ENCODE measurements around the gene CHD1L. TPM values are rescaled to one million over a fixed set of nuclear protein-coding genes. Genes with fewer than 3 reads are reported as not detected.

CHD1L gene
- total RNA-seq, 2 donors from 2014 or later, result 11.5 to 21.5 TPM

- no peak for ATAC-seq
- H3K4me3 ChIP-seq, result no peak overlapping the region
- no peak overlapping the region for H3K27ac ChIP-seq
- H3K4me1 ChIP-seq, result peaks cover 26% of the 10 kb centered on the region
- DNase-seq, result no peak
- no peaks in the 10 kb centered on the region for H3K27me3 ChIP-seq
- 50 to 58% methylated on average over 3 of the region's 3 CpGs for WGBS, 2 donors
- intact Hi-C loops (cut with DNase I), result loop anchor here (10.0 kb wide), 1 partner anchor 71 kb away; the partner anchor contains the start of gene PRKAB2
- no peaks in the 10 kb centered on the region for H3K9me3 ChIP-seq
- H3K36me3 ChIP-seq (replicated peaks in 1 of 2; ENCODE audit: insufficient read depth in 1 of 2, low read depth in 2 of 2), result no peaks in the 10 kb centered on the region
- no peak for TF ChIP-seq POLR2A (IDR thresholded peaks at IDR 0.05)
- no peak for TF ChIP-seq CTCF (IDR thresholded peaks at IDR 0.05)
Observed at GRCh38 chr1:147245586-147246021, 3.1 kb downstream of the CHD1L start.

DNA sequence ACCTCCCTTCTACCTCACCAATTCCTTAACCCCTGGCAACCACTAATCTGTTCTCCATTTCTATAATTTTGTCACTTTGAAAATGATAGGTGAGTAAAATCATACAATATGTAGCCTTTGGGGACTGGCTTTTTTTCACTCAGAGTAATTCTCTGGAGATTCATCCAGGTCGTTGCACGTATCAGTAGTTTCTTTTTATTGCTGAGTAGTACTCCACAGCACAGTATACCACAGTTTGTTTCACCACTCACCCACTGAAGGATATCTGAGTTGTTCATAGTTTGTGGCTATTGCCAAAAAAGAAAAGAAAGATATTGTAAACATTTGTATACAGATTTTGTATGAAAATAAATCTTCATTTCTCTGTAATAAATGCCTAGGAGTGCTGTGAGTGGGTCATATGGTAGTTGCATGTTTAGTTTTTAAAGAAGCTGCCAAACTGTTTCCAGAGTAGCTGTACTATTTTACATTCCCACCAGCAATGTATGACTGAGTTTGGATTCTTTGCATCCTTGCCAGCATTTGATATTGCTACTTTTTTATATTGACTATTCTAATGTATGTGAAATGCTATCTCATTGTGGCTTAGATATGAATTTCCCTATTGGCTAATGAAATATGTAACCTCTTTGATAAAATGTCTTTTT is 3.7 kb downstream of the CHD1L start:
- DNase-seq (no peak), ATAC-seq (no peak)
- Histone ChIP-seq H3K4me3 (no peak overlapping the region), H3K9me3 (no peaks in the 10 kb centered on the region), H3K4me1 (peaks cover 26% of the 10 kb centered on the region), H3K27ac (no peak overlapping the region), H3K27me3 (no peaks in the 10 kb centered on the region), H3K36me3 (replicated peaks in 1 of 2; ENCODE audit: insufficient read depth in 1 of 2, low read depth in 2 of 2) (no peaks in the 10 kb centered on the region)
- TF ChIP-seq CTCF (IDR thresholded peaks at IDR 0.05) (no peak), POLR2A (IDR thresholded peaks at IDR 0.05) (no peak)
- intact Hi-C loops (cut with DNase I), result loop anchor here (10.0 kb wide), 1 partner anchor 71 kb away; the partner anchor contains the start of gene PRKAB2
- WGBS, 2 donors, result 68 to 69% methylated on average over 2 of the region's 2 CpGs

DNA sequence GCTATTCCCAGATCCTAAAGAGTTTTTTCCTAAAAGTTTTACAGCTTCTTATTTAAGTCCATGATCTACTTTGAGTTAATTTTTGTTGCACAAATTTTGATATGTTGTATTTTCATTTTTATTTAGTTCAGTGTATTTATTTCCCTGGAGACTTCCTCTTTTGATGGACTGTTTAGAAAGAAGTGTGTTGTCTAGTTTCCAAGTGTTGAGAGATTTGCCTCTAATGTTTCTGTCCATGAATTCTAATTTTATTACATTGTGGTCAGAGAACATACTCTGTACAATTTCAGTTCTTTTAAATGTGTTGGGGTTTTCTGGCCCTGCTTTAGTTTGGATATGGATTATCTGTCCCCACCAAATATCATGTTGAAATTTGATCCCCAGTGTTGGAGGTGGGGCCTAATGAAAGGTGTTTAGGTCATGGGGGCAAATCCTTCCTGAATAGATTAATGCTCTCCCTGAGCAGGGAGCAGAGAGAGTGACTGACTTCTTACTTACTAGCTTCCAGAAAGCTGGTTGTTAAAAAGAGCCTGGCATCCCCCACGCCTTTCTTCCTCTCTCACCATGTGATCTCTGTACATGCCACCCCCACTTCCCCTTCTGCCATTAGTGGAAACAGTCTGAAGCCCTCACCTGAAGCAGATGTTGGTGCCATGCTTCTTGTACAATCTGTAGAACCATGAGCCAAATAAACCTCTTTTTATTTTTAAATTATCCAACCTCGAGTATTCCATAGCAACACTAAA is 4.6 kb downstream of the CHD1L start:
- Histone ChIP-seq H3K36me3 (replicated peaks in 1 of 2; ENCODE audit: insufficient read depth in 1 of 2, low read depth in 2 of 2) (no peaks in the 10 kb centered on the region), H3K9me3 (no peaks in the 10 kb centered on the region), H3K27me3 (no peaks in the 10 kb centered on the region), H3K4me1 (peaks cover 17% of the 10 kb centered on the region), H3K4me3 (no peak overlapping the region), H3K27ac (peak overlapping the region in 1 of 4 donors; percentile 6)
- intact Hi-C loops (cut with DNase I), result loop anchor here (10.0 kb wide), 1 partner anchor 72 kb away; the partner anchor contains the start of gene PRKAB2
- DNase-seq, result no peak
- WGBS, 2 donors, result 44 to 69% methylated on average over 2 of the region's 2 CpGs
- TF ChIP-seq CTCF (IDR thresholded peaks at IDR 0.05) (no peak), POLR2A (IDR thresholded peaks at IDR 0.05) (no peak)
- ATAC-seq, result no peak

GRCh38 chr1:147247656-147248238 is 5.3 kb downstream of the CHD1L start:
- intact Hi-C loops (cut with DNase I), result loop anchor here (10.0 kb wide), 1 partner anchor 73 kb away; the partner anchor contains the start of gene PRKAB2
- 82 to 93% methylated on average over 4 of the region's 4 CpGs for WGBS, 2 donors
- Histone ChIP-seq H3K4me3 (no peak overlapping the region), H3K27ac (no peak overlapping the region), H3K9me3 (no peaks in the 10 kb centered on the region), H3K4me1 (peaks cover 14% of the 10 kb centered on the region), H3K36me3 (replicated peaks in 1 of 2; ENCODE audit: insufficient read depth in 1 of 2, low read depth in 2 of 2) (no peaks in the 10 kb centered on the region), H3K27me3 (no peaks in the 10 kb centered on the region)
- ATAC-seq (no peak), DNase-seq (no peak)
- TF ChIP-seq POLR2A (IDR thresholded peaks at IDR 0.05) (no peak), CTCF (IDR thresholded peaks at IDR 0.05) (no peak)
